GM23338 (cell line): Measurements from ENCODE around the gene TFB2M. TPM values are rescaled to one million over a fixed set of nuclear protein-coding genes. Genes with fewer than 3 reads are reported as not detected.
"Not testable (repeated sequence)": the region's sequence is repeated elsewhere in the genome, so short reads cannot be mapped to it uniquely, and the experiment has no call there.

Experiments used
- ATAC-seq: fragments of 200-7000 bp; cut with Tn5 transposase; 3 replicates; pipeline ENCODE4 v1.9.1; 2020
- DNase-seq: peaks from one replicate; pipeline ENCODE4 v3.0.0-alpha.2; 2015; ENCODE audit warnings: low spot score
- H2AFZ ChIP-seq: fragments of 200-600 bp; sonication (generic); 2 replicates; pipeline ENCODE4 v1.8.0; 2016; ENCODE audit warnings: antibody characterized with exemption, mild to moderate bottlenecking, moderate library complexity
- H3F3A ChIP-seq: fragments of 200-600 bp; sonication (generic); replicated peaks from 2 replicates; pipeline ENCODE4 v1.8.0; 2017; ENCODE audit warnings: antibody characterized with exemption, mixed run types, low read depth
- H3K27ac ChIP-seq: fragments of 200-600 bp; sonication (generic); 2 replicates; pipeline ENCODE4 v1.6.1; 2016; ENCODE audit warnings: low read depth
- H3K27me3 ChIP-seq: fragments of 200-600 bp; sonication (generic); 2 replicates; pipeline ENCODE4 v1.8.0; 2016; ENCODE audit warnings: mild to moderate bottlenecking, mixed run types, moderate library complexity; ENCODE audit not compliant: insufficient read depth
- H3K36me3 ChIP-seq: fragments of 200-600 bp; sonication (generic); 2 replicates; pipeline ENCODE4 v1.8.0; 2016; ENCODE audit warnings: mild to moderate bottlenecking; ENCODE audit not compliant: insufficient read depth
- H3K4me1 ChIP-seq: fragments of 200-600 bp; sonication (generic); 2 replicates; pipeline ENCODE4 v1.8.0; 2016; ENCODE audit warnings: mild to moderate bottlenecking, moderate library complexity; ENCODE audit not compliant: insufficient read depth
- H3K4me2 ChIP-seq: fragments of 200-600 bp; sonication (generic); 2 replicates; pipeline ENCODE4 v1.7.1; 2017; ENCODE audit warnings: mixed run types
- H3K4me3 ChIP-seq: fragments of 200-600 bp; sonication (generic); 2 replicates; pipeline ENCODE4 v1.6.1; 2016; ENCODE audit warnings: mixed run types
- H3K79me2 ChIP-seq: fragments of 200-600 bp; sonication (generic); replicated peaks from 2 replicates; pipeline ENCODE4 v1.8.0; 2017; ENCODE audit warnings: mild to moderate bottlenecking; ENCODE audit not compliant: insufficient read depth
- H3K9me2 ChIP-seq: fragments of 200-600 bp; sonication (generic); 2 replicates; pipeline ENCODE4 v1.8.0; 2017; ENCODE audit not compliant: insufficient read depth
- H4K20me1 ChIP-seq: fragments of 200-600 bp; sonication (generic); replicated peaks from 2 replicates; pipeline ENCODE4 v1.8.0; 2017; ENCODE audit warnings: mild to moderate bottlenecking; ENCODE audit not compliant: insufficient read depth
- H3K27ac Mint-ChIP-seq: 2 replicates; pipeline ENCODE4 v1.8.0; 2020; ENCODE audit warnings: inconsistent platforms, mild to moderate bottlenecking, moderate library complexity, mixed read lengths
- H3K27me3 Mint-ChIP-seq: 3 replicates; pipeline ENCODE4 v1.8.0; 2022; ENCODE audit warnings: low read depth, mild to moderate bottlenecking, moderate library complexity, mixed read lengths, inconsistent platforms; ENCODE audit not compliant: insufficient read depth, poor library complexity
- H3K36me3 Mint-ChIP-seq: 3 replicates; pipeline ENCODE4 v1.8.0; 2021; ENCODE audit warnings: low read depth, mild to moderate bottlenecking, inconsistent platforms, moderate library complexity, mixed read lengths
- H3K4me1 Mint-ChIP-seq: 3 replicates; pipeline ENCODE4 v1.8.0; 2020; ENCODE audit warnings: mild to moderate bottlenecking, inconsistent platforms, mixed read lengths
- H3K4me3 Mint-ChIP-seq: 3 replicates; pipeline ENCODE4 v1.8.0; 2021; ENCODE audit warnings: moderate library complexity, mild to moderate bottlenecking, inconsistent platforms, mixed read lengths
- H3K9me3 Mint-ChIP-seq: 3 replicates; pipeline ENCODE4 v1.8.0; 2020; ENCODE audit warnings: moderate library complexity, mild to moderate bottlenecking, inconsistent platforms, mixed read lengths
- CREB1 ChIP-seq: fragments of 250-450 bp; sonication (Bioruptor Pico); IDR thresholded peaks from 2 replicates; pipeline ENCODE4 v1.5.0; 2020; ENCODE audit warnings: low read depth, mild to moderate bottlenecking, moderate library complexity
- CTCF ChIP-seq, 2 experiments: fragments of 200-600 bp in 1 of 2; sonication (generic) in 1 of 2; conservative IDR thresholded peaks; 2 replicates each; pipeline versions ENCODE4 v1.5.1 to v1.6.1; 2016 to 2017; ENCODE audit warnings: antibody characterized with exemption in 2 of 2, low read depth in 2 of 2, mild to moderate bottlenecking in 2 of 2, moderate library complexity in 1 of 2
- EZH2phosphoT487 ChIP-seq: fragments of 200-600 bp; sonication (generic); IDR thresholded peaks from one replicate; pipeline ENCODE4 v1.8.1; 2018; ENCODE audit warnings: antibody characterized with exemption; ENCODE audit not compliant: unreplicated experiment
- JUNB ChIP-seq: IDR thresholded peaks from one replicate; pipeline ENCODE4 v1.6.1; 2016; ENCODE audit warnings: antibody characterized with exemption; ENCODE audit not compliant: unreplicated experiment
- NANOG ChIP-seq: IDR thresholded peaks from 2 replicates; pipeline ENCODE4 v1.6.1; 2016; ENCODE audit warnings: antibody characterized with exemption, borderline replicate concordance
- POLR2AphosphoS5 ChIP-seq: IDR thresholded peaks from 2 replicates; pipeline ENCODE4 v1.6.1; 2016; ENCODE audit warnings: antibody characterized with exemption, low read depth
- ZNF114 ChIP-seq: fragments of 250-450 bp; sonication (Bioruptor Pico); IDR thresholded peaks from 2 replicates; pipeline ENCODE4 v1.5.0; 2020; ENCODE audit warnings: mild to moderate bottlenecking, moderate library complexity
- ZNF462 ChIP-seq: fragments of 250-450 bp; sonication (Bioruptor Pico); IDR thresholded peaks from 2 replicates; pipeline ENCODE4 v1.5.0; 2020; ENCODE audit warnings: mild to moderate bottlenecking, moderate library complexity
- polyA plus RNA-seq: library from polyadenylated mRNA; unstranded; fragments of >200 nt; fragmentation: Nextera tagmentation; extraction: Ambion mirVana; gene quantifications from 2 replicates; pipeline ENCODE4 v1.2.1, GENCODE V29; 2016
- total RNA-seq: library from RNA; depleted of rRNA; stranded (reverse); fragments of >200 nt; shearing (Covaris generic); gene quantifications from 2 replicates; pipeline ENCODE4 v1.2.3, GENCODE V29; 2014
- TF ChIP-seq, protein P1 (sequence below): IDR thresholded peaks from 2 replicates; pipeline ENCODE4 v1.6.1; 2016; ENCODE audit warnings: antibody characterized with exemption

The TFB2M gene
- total and polyA plus RNA-seq, 2 experiments from 2014 or later, result 18.7 to 24.9 TPM

- TF ChIP-seq ZNF462 (no peak), CREB1 (no peak), NANOG (no peak), POLR2AphosphoS5 (no peak), EZH2phosphoT487 (no peak), ZNF114 (no peak), JUNB (no peak)
- TF ChIP-seq, protein P1, sequence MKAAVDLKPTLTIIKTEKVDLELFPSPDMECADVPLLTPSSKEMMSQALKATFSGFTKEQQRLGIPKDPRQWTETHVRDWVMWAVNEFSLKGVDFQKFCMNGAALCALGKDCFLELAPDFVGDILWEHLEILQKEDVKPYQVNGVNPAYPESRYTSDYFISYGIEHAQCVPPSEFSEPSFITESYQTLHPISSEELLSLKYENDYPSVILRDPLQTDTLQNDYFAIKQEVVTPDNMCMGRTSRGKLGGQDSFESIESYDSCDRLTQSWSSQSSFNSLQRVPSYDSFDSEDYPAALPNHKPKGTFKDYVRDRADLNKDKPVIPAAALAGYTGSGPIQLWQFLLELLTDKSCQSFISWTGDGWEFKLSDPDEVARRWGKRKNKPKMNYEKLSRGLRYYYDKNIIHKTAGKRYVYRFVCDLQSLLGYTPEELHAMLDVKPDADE, result no peak
Observed at GRCh38 chr1:246572785-246573184, 6.7 kb upstream of the TFB2M start (continued).

- Histone ChIP-seq H3K27me3 (no peaks in the 10 kb centered on the region), H3K9me2 (no peaks in the 10 kb centered on the region), H3K4me2 (no peak overlapping the region), H3K4me1 (peaks cover 6% of the 10 kb centered on the region; the same call in 1 of the 2 replicates), H2AFZ (no peak overlapping the region), H3K4me3 (no peak overlapping the region), H3F3A (no peaks in the 10 kb centered on the region), H4K20me1 (peaks cover 14% of the 10 kb centered on the region), H3K79me2 (peaks cover 95% of the 10 kb centered on the region), H3K27ac (no peak overlapping the region), H3K36me3 (no peaks in the 10 kb centered on the region)
- ATAC-seq (no peak), DNase-seq (no peak)
- Mint-ChIP-seq H3K9me3 (no peaks in the 10 kb centered on the region), H3K27ac (no peak overlapping the region), H3K27me3 (no peaks in the 10 kb centered on the region), H3K36me3 (peaks cover 2% of the 10 kb centered on the region; the same call in 1 of the 3 replicates), H3K4me1 (peaks cover 6% of the 10 kb centered on the region), H3K4me3 (no peak overlapping the region)
- TF ChIP-seq CTCF (conservative IDR thresholded peaks at IDR 0.05; ENCODE audit: low read depth in 2 of 2) (no peak), EZH2phosphoT487 (no peak)
Observed at GRCh38 chr1:246571953-246572352, 5.9 kb upstream of the TFB2M start.

- H3K27me3 Mint-ChIP-seq, result not testable (repeated sequence)
Observed at GRCh38 chr1:246571309-246571708, 5.2 kb upstream of the TFB2M start.

More at GRCh38 chr1:246571309-246571708, 5.2 kb upstream of the TFB2M start:
- H2AFZ ChIP-seq, H3K4me3 Mint-ChIP-seq, H3K27ac ChIP-seq, H3K27ac Mint-ChIP-seq, H3K4me1 ChIP-seq, H3K4me1 Mint-ChIP-seq, H3F3A ChIP-seq, H3K9me3 Mint-ChIP-seq, H3K9me2 ChIP-seq, H3K36me3 Mint-ChIP-seq, ATAC-seq, H3K4me2 ChIP-seq, H3K4me3 ChIP-seq, H3K36me3 ChIP-seq, DNase-seq, H3K27me3 ChIP-seq: not testable (repeated sequence)
- peaks cover 14% of the 10 kb centered on the region for H4K20me1 ChIP-seq
- H3K79me2 ChIP-seq, result peaks cover 91% of the 10 kb centered on the region
